ENCODE results near the gene IDUA. TPM values are rescaled to one million over a fixed set of nuclear protein-coding genes. Genes with fewer than 3 reads are reported as not detected.
"Not testable (repeated sequence)": the region's sequence is repeated elsewhere in the genome, so short reads cannot be mapped to it uniquely, and the experiment has no call there.

The IDUA gene
- total RNA-seq, 5 donors from 2014 or later (not counting 1 experiment from before 2014, with no cell fraction given), result 60.4 to 96.5 (median 78.7) TPM

DNA sequence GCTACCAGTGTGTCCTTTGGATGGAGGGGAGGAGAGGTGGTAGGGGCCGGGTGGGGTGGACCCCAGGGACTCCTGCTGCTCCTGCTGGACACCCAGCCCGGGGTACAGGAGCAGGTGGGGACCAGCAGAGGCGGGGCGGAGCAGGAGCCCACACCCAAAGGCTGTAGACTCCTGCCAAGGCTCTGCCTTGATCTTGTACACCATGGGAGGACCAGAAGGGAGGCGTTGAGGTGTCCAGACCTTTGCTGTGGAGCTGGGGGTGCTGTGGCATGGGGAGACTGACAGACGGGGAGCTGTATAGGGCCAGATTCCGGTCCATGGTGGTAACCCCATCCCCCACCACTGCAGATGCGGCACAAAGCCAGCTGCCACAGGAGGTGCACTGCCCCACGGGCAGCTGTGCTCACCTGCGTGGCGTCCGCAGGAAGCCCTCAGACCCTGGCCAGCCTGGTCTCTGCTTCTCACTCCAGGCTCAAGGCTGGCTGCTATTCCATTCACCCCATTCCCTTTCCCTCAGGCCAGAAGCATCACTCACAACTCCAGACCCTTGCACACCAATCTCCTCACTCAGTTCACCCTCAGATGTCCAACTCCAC, 11.3 kb downstream of the IDUA start:
- H3K9me3 ChIP-seq, result no peaks in the 10 kb centered on the region
- H3K36me3 Mint-ChIP-seq, result no peaks in the 10 kb centered on the region
- no peak overlapping the region for H3K27ac Mint-ChIP-seq
- peaks cover 9 to 13% (median 10%) of the 10 kb centered on the region in 3 donors for H3K4me1 Mint-ChIP-seq
- WGBS (ENCODE audit: insufficient coverage), result 52% methylated on average over 9 of the region's 12 CpGs
- H3K9me3 Mint-ChIP-seq, result no peaks in the 10 kb centered on the region
- DNase-seq (no peak), ATAC-seq (replicated peaks in 1 of 4) (no peak)
- peaks cover 2 to 65% of the 10 kb centered on the region in 2 experiments for H3K27me3 ChIP-seq (replicated peaks in 1 of 2; ENCODE audit: control insufficient read depth in 2 of 2, extremely low read depth in 1 of 2, insufficient read depth in 2 of 2, low read length in 1 of 2)
- H3K4me3 Mint-ChIP-seq, result peak overlapping the region in 1 of 3 donors; percentile 46
- CTCF ChIA-PET, result interaction anchor here in 1 of 2 donors (0.7 to 0.9 kb wide), 2 partner anchors 10 to 85 kb away, joined by 3 to 6 read pairs; no protein-coding TSS in a partner anchor
- H3K36me3 ChIP-seq (ENCODE audit: control insufficient read depth in 2 of 2, extremely low read depth in 1 of 2, insufficient read depth in 1 of 2, low read length in 1 of 2), result no peaks in the 10 kb centered on the region
- H3K4me1 ChIP-seq (ENCODE audit: control insufficient read depth in 1 of 2, extremely low read depth in 1 of 2, insufficient read depth in 2 of 2, low read length in 2 of 2), result peaks cover 0 to 22% of the 10 kb centered on the region in 2 experiments
- H3K4me3 ChIP-seq (ENCODE audit: control insufficient read depth in 1 of 2, extremely low read depth in 1 of 2, low read length in 1 of 2), result peak overlapping the region in 1 of 2 donors; percentile 29
- H3K27me3 Mint-ChIP-seq, result peaks cover 13 to 35% of the 10 kb centered on the region in 2 donors
- no peak overlapping the region for H3K27ac ChIP-seq (ENCODE audit: low read length)
- POLR2A ChIA-PET, result no interaction called here

DNA sequence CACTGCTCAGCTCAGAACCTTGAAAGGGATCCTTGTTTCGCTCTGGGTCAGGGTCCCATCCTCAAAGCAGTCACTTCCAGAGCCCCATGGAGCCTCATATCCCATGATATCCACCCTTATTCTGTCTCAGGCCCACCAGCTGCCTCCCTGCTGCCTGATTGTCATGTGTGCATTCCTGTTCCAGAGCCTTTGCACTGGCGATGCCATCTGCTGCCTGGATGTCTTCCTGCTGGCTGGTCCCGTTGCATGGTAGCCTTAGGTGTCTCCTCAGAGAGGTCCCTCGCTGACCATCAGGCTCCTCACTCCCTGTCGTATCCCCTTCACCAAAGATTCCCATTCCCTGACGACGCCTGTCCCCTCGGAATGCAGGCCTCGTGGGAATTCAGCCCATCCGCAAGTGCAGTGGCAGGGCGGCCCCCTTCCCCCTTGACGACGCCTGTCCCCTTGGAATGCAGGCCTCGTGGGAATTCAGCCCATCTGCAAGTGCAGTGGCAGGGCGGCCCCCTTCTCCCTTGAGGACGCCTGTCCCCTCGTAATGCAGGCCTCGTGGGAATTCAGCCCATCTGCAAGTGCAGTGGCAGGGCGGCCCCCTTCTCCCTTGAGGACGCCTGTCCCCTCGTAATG, 12.5 kb downstream of the IDUA start:
- CTCF ChIA-PET, result interaction anchor here in 1 of 2 donors (0.7 kb wide), 1 partner anchor 86 kb away, joined by 3 read pairs; no protein-coding TSS in a partner anchor
- Histone ChIP-seq H3K4me1 (ENCODE audit: control insufficient read depth in 1 of 2, extremely low read depth in 1 of 2, insufficient read depth in 2 of 2, low read length in 2 of 2) (peaks cover 0 to 27% of the 10 kb centered on the region in 2 experiments), H3K27me3 (replicated peaks in 1 of 2; ENCODE audit: control insufficient read depth in 2 of 2, extremely low read depth in 1 of 2, insufficient read depth in 2 of 2, low read length in 1 of 2) (peaks cover 2 to 76% of the 10 kb centered on the region in 2 experiments)
- H3K36me3 ChIP-seq (ENCODE audit: control insufficient read depth in 2 of 2, extremely low read depth in 1 of 2, insufficient read depth in 1 of 2, low read length in 1 of 2); ATAC-seq (replicated peaks in 1 of 4); H3K36me3 Mint-ChIP-seq; H3K9me3 Mint-ChIP-seq; POLR2A ChIA-PET; H3K27ac ChIP-seq (ENCODE audit: low read length); DNase-seq; H3K9me3 ChIP-seq; H3K4me3 ChIP-seq (ENCODE audit: control insufficient read depth in 1 of 2, extremely low read depth in 1 of 2, low read length in 1 of 2): not testable (repeated sequence)
- H3K27ac Mint-ChIP-seq, result peak overlapping the region in 1 of 2 donors; percentile 65
- peaks cover 9 to 17% (median 10%) of the 10 kb centered on the region in 3 donors for H3K4me1 Mint-ChIP-seq
- peaks cover 16 to 43% of the 10 kb centered on the region in 2 donors for H3K27me3 Mint-ChIP-seq
- 53% methylated on average over 6 of the region's 21 CpGs for WGBS (ENCODE audit: insufficient coverage)
- H3K4me3 Mint-ChIP-seq, result peak overlapping the region in 1 of 3 donors; percentile 46

DNA sequence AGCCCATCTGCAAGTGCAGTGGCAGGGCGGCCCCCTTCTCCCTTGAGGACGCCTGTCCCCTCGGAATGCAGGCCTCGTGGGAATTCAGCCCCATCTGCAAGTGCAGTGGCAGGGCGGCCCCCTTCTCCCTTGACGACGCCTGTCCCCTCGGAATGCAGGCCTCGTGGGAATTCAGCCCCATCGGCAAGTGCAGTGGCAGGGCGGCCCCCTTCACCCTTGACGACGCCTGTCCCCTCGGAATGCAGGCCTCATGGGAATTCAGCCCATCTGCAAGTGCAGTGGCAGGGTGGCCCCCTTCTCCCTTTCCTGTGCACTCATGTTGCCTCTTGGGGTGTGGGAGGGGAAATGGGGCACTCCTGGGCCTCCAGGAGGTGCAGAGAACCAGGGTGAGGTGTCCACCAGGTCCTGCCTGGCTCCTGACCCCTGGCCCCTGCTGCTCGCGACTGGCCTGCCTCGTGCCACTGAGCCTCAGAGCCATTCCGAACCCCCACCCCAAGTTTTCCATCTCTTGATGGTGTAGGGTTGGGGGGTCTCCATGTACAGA, 13.1 kb downstream of the IDUA start:
- peaks cover 21 to 49% of the 10 kb centered on the region in 2 donors for H3K27me3 Mint-ChIP-seq
- Histone ChIP-seq H3K4me1 (ENCODE audit: control insufficient read depth in 1 of 2, extremely low read depth in 1 of 2, insufficient read depth in 2 of 2, low read length in 2 of 2) (peaks cover 0 to 27% of the 10 kb centered on the region in 2 experiments), H3K4me3 (ENCODE audit: control insufficient read depth in 1 of 2, extremely low read depth in 1 of 2, low read length in 1 of 2) (no peak overlapping the region), H3K9me3 (no peaks in the 10 kb centered on the region), H3K36me3 (ENCODE audit: control insufficient read depth in 2 of 2, extremely low read depth in 1 of 2, insufficient read depth in 1 of 2, low read length in 1 of 2) (no peaks in the 10 kb centered on the region), H3K27me3 (replicated peaks in 1 of 2; ENCODE audit: control insufficient read depth in 2 of 2, extremely low read depth in 1 of 2, insufficient read depth in 2 of 2, low read length in 1 of 2) (peaks cover 2 to 82% of the 10 kb centered on the region in 2 experiments), H3K27ac (ENCODE audit: low read length) (no peak overlapping the region)
- no peaks in the 10 kb centered on the region for H3K9me3 Mint-ChIP-seq
- ChIA-PET CTCF (no interaction called here), POLR2A (no interaction called here)
- H3K4me1 Mint-ChIP-seq, result peaks cover 9 to 17% (median 10%) of the 10 kb centered on the region in 3 donors
- no peak overlapping the region for H3K27ac Mint-ChIP-seq
- H3K36me3 Mint-ChIP-seq, result no peaks in the 10 kb centered on the region
- DNase-seq (no peak), ATAC-seq (replicated peaks in 1 of 4) (no peak)
- WGBS (ENCODE audit: insufficient coverage), result 74% methylated on average over 12 of the region's 18 CpGs
- H3K4me3 Mint-ChIP-seq, result no peak overlapping the region

DNA sequence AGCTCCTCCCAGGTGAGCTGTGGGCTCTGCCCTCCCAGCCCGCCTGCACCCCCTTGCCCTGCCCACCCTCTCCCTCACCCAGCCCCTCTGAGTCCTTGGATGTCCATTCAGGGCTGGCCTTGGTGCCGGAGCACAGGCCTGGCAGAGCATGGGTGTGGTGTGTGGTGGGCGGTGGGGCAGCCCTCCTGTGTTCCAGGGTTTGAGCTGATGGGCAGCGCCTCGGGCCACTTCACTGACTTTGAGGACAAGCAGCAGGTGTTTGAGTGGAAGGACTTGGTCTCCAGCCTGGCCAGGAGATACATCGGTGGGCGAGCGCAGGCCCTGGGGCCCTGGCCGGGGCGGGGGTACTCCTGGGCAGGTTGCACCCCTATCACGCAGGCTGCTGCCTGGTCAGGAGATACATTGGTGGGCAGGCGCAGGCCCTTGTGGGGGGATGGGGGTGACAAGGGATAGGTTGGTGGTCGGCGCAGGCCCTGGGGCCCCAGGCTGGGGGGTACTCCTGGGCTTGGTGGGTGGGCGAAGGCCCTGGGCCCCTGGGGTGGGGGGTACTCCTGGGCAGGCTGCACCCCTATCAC, 13.9 kb downstream of the IDUA start:
- peaks cover 2 to 87% of the 10 kb centered on the region in 2 experiments for H3K27me3 ChIP-seq (replicated peaks in 1 of 2; ENCODE audit: control insufficient read depth in 2 of 2, extremely low read depth in 1 of 2, insufficient read depth in 2 of 2, low read length in 1 of 2)
- POLR2A ChIA-PET, result no interaction called here
- 93% methylated on average over 8 of the region's 15 CpGs for WGBS (ENCODE audit: insufficient coverage)

DNA sequence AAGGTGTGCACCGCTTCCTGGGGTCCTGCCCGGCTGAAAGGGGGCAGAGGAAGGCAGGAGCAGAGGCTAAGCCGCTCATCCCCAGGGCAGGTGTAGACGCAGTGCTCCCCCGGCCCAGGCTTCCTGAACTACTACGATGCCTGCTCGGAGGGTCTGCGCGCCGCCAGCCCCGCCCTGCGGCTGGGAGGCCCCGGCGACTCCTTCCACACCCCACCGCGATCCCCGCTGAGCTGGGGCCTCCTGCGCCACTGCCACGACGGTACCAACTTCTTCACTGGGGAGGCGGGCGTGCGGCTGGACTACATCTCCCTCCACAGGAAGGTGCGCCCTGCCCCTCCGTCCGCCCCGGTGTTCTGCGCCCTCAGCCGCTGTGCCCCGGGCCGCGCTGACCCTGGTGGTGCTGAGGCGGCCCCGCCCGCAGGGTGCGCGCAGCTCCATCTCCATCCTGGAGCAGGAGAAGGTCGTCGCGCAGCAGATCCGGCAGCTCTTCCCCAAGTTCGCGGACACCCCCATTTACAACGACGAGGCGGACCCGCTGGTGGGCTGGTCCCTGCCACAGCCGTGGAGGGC, 14.8 kb downstream of the IDUA start:
- Mint-ChIP-seq H3K4me3 (no peak overlapping the region), H3K27ac (no peak overlapping the region), H3K4me1 (peaks cover 9 to 17% (median 10%) of the 10 kb centered on the region in 3 donors), H3K36me3 (no peaks in the 10 kb centered on the region), H3K9me3 (no peaks in the 10 kb centered on the region), H3K27me3 (peaks cover 29 to 62% of the 10 kb centered on the region in 2 donors)
- whole genome bisulfite sequencing (ENCODE audit: insufficient coverage), result 36% methylated on average over 30 of the region's 48 CpGs
- no peak overlapping the region for H3K27ac ChIP-seq (ENCODE audit: low read length)
- DNase-seq, result no peak
- POLR2A ChIA-PET, result no interaction called here
- peaks cover 0 to 27% of the 10 kb centered on the region in 2 experiments for H3K4me1 ChIP-seq (ENCODE audit: control insufficient read depth in 1 of 2, extremely low read depth in 1 of 2, insufficient read depth in 2 of 2, low read length in 2 of 2)
- no peaks in the 10 kb centered on the region for H3K36me3 ChIP-seq (ENCODE audit: control insufficient read depth in 2 of 2, extremely low read depth in 1 of 2, insufficient read depth in 1 of 2, low read length in 1 of 2)
- H3K9me3 ChIP-seq, result no peaks in the 10 kb centered on the region
- H3K27me3 ChIP-seq (replicated peaks in 1 of 2; ENCODE audit: control insufficient read depth in 2 of 2, extremely low read depth in 1 of 2, insufficient read depth in 2 of 2, low read length in 1 of 2), result peaks cover 4 to 84% of the 10 kb centered on the region in 2 experiments
- no peak overlapping the region for H3K4me3 ChIP-seq (ENCODE audit: control insufficient read depth in 1 of 2, extremely low read depth in 1 of 2, low read length in 1 of 2)
- CTCF ChIA-PET, result no interaction called here
- ATAC-seq (replicated peaks in 1 of 4), result no peak

More for the DNA sequence above, 13.9 kb downstream of the IDUA start:
- no peaks in the 10 kb centered on the region for H3K9me3 ChIP-seq
- H3K4me3 Mint-ChIP-seq, result no peak overlapping the region
- H3K27me3 Mint-ChIP-seq, result peaks cover 25 to 54% of the 10 kb centered on the region in 2 donors
- CTCF ChIA-PET, result no interaction called here
- H3K36me3 ChIP-seq (ENCODE audit: control insufficient read depth in 2 of 2, extremely low read depth in 1 of 2, insufficient read depth in 1 of 2, low read length in 1 of 2), result no peaks in the 10 kb centered on the region
- H3K9me3 Mint-ChIP-seq, result no peaks in the 10 kb centered on the region
- H3K27ac ChIP-seq (ENCODE audit: low read length), result no peak overlapping the region
- ATAC-seq (replicated peaks in 1 of 4) (no peak), DNase-seq (no peak)
- H3K36me3 Mint-ChIP-seq, result no peaks in the 10 kb centered on the region
- H3K4me1 Mint-ChIP-seq, result peaks cover 9 to 17% (median 10%) of the 10 kb centered on the region in 3 donors
- no peak overlapping the region for H3K27ac Mint-ChIP-seq
- peaks cover 0 to 27% of the 10 kb centered on the region in 2 experiments for H3K4me1 ChIP-seq (ENCODE audit: control insufficient read depth in 1 of 2, extremely low read depth in 1 of 2, insufficient read depth in 2 of 2, low read length in 2 of 2)
- H3K4me3 ChIP-seq (ENCODE audit: control insufficient read depth in 1 of 2, extremely low read depth in 1 of 2, low read length in 1 of 2), result no peak overlapping the region

DNA sequence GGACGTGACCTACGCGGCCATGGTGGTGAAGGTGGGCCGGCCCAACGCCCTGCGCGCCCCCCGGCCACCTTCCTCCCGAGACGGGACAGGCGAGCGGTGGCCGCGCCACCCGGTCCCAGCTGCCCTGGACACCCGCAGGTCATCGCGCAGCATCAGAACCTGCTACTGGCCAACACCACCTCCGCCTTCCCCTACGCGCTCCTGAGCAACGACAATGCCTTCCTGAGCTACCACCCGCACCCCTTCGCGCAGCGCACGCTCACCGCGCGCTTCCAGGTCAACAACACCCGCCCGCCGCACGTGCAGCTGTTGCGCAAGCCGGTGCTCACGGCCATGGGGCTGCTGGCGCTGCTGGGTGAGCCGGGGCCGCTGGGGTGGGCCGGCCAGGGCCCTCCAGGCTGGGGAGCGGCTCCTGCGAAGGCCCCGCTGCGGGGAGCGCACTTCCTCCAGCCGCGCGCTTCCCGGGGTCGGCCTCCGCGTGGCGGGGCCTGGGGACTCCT, 15.3 kb downstream of the IDUA start:
- ChIA-PET POLR2A (no interaction called here), CTCF (no interaction called here)
- ATAC-seq (replicated peaks in 1 of 4) (peak in 2 of 4 experiments; percentile 12 to 23), DNase-seq (no peak)
- peaks cover 8 to 15% (median 10%) of the 10 kb centered on the region in 3 donors for H3K4me1 Mint-ChIP-seq
- Histone ChIP-seq H3K27me3 (replicated peaks in 1 of 2; ENCODE audit: control insufficient read depth in 2 of 2, extremely low read depth in 1 of 2, insufficient read depth in 2 of 2, low read length in 1 of 2) (peaks cover 4 to 83% of the 10 kb centered on the region in 2 experiments), H3K9me3 (no peaks in the 10 kb centered on the region), H3K4me1 (ENCODE audit: control insufficient read depth in 1 of 2, extremely low read depth in 1 of 2, insufficient read depth in 2 of 2, low read length in 2 of 2) (peaks cover 0 to 23% of the 10 kb centered on the region in 2 experiments), H3K36me3 (ENCODE audit: control insufficient read depth in 2 of 2, extremely low read depth in 1 of 2, insufficient read depth in 1 of 2, low read length in 1 of 2) (no peaks in the 10 kb centered on the region), H3K27ac (ENCODE audit: low read length) (no peak overlapping the region), H3K4me3 (ENCODE audit: control insufficient read depth in 1 of 2, extremely low read depth in 1 of 2, low read length in 1 of 2) (no peak overlapping the region)
- 7% methylated on average over 42 of the region's 54 CpGs for WGBS (ENCODE audit: insufficient coverage)
- H3K27me3 Mint-ChIP-seq, result peaks cover 35 to 64% of the 10 kb centered on the region in 2 donors
- H3K36me3 Mint-ChIP-seq, result no peaks in the 10 kb centered on the region
- no peak overlapping the region for H3K27ac Mint-ChIP-seq
- H3K4me3 Mint-ChIP-seq, result no peak overlapping the region
- no peaks in the 10 kb centered on the region for H3K9me3 Mint-ChIP-seq

Data from T-cell (primary cell).